ENCODE data around the gene TBCB. TPM values are rescaled to one million over a fixed set of nuclear protein-coding genes. Genes with fewer than 3 reads are reported as not detected.

TBCB gene
- total and polyA plus RNA-seq, 2 donors (not counting 3 experiments of a cell fraction or from before 2014, with no cell fraction given): 178 to 363 TPM

DNA sequence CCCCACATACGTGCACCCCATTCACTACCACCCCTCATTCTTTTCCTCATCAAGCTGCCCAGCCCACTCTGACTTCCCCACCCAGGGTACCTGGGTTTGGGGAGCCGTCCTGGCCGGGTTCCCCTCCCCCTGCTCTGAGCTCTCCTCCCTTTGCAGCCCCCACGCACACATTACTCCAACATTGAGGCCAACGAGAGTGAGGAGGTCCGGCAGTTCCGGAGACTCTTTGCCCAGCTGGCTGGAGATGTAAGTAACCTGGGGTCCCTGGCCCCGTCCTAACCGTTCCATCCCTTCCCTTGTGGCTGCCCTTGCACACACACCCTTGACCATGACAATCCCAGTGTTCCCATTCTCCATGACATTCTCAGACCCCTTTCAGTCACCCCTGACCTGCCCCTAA, 27.2 kb downstream of the TBCB start:
- H3K79me2 ChIP-seq (ENCODE audit: control insufficient read depth, insufficient read depth, low read length): peaks cover 21% of the 10 kb centered on the region
- H3K9me3 ChIP-seq (replicated peaks; ENCODE audit: control insufficient read depth, insufficient read depth, low read length): no peaks in the 10 kb centered on the region
- H2AFZ ChIP-seq (ENCODE audit: low read depth, low read length): no peak overlapping the region
- DNase-seq (ENCODE audit: low read depth, low spot score) (no peak), FAIRE-seq (no peak)
- H3K9me1 ChIP-seq (replicated peaks; ENCODE audit: control insufficient read depth, extremely low read depth, insufficient read depth, low read length): no peaks in the 10 kb centered on the region
- no peak overlapping the region for H3K4me2 ChIP-seq (ENCODE audit: insufficient read depth, low read length)
- CTCF ChIA-PET: no interaction called here
- no peak overlapping the region for H3K4me3 ChIP-seq (replicated peaks in 1 of 3; ENCODE audit: insufficient read depth in 1 of 3, low read depth in 1 of 3, low read length in 3 of 3)
- peaks cover 12% of the 10 kb centered on the region for H3K4me1 ChIP-seq (ENCODE audit: control insufficient read depth, extremely low read depth, insufficient read depth, low read length)
- H3K27ac ChIP-seq (ENCODE audit: insufficient read depth, low read depth, low read length): no peak overlapping the region
- dilution Hi-C loops (cut with MboI; ENCODE audit: extremely low pct_ligation_motif_present, low sequenced_read_pairs): no loop called here
- H3K27me3 ChIP-seq (ENCODE audit: control insufficient read depth in 2 of 2, insufficient read depth in 2 of 2, low read length in 2 of 2): no peaks in the 10 kb centered on the region
- POLR2A ChIA-PET: no interaction called here
- intact Hi-C loops (cut with micrococcal nuclease): no loop called here
- H3K9ac ChIP-seq (replicated peaks; ENCODE audit: extremely low read depth, insufficient read depth, low read length): no peak overlapping the region
- TF ChIP-seq, protein P1, sequence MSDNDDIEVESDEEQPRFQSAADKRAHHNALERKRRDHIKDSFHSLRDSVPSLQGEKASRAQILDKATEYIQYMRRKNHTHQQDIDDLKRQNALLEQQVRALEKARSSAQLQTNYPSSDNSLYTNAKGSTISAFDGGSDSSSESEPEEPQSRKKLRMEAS (IDR thresholded peaks at IDR 0.05; ENCODE audit: insufficient read depth, insufficient read length): no peak
- no peak for TF ChIP-seq GATA2 (IDR thresholded peaks at IDR 0.05; ENCODE audit: insufficient read depth, insufficient read length, low read depth, low read length)
- TF ChIP-seq POLR2AphosphoS5 (IDR thresholded peaks at IDR 0.05; ENCODE audit: insufficient read depth, low read depth, low read length): no peak
- TF ChIP-seq, protein P2, sequence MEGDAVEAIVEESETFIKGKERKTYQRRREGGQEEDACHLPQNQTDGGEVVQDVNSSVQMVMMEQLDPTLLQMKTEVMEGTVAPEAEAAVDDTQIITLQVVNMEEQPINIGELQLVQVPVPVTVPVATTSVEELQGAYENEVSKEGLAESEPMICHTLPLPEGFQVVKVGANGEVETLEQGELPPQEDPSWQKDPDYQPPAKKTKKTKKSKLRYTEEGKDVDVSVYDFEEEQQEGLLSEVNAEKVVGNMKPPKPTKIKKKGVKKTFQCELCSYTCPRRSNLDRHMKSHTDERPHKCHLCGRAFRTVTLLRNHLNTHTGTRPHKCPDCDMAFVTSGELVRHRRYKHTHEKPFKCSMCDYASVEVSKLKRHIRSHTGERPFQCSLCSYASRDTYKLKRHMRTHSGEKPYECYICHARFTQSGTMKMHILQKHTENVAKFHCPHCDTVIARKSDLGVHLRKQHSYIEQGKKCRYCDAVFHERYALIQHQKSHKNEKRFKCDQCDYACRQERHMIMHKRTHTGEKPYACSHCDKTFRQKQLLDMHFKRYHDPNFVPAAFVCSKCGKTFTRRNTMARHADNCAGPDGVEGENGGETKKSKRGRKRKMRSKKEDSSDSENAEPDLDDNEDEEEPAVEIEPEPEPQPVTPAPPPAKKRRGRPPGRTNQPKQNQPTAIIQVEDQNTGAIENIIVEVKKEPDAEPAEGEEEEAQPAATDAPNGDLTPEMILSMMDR (IDR thresholded peaks at IDR 0.05; ENCODE audit: extremely low read depth in 1 of 2, insufficient read depth in 1 of 2, low read depth in 1 of 2, low read length in 2 of 2): no peak
- TF ChIP-seq MYC (IDR thresholded peaks at IDR 0.05; ENCODE audit: low read depth, low read length): no peak
- no peak for TF ChIP-seq FOS (IDR thresholded peaks at IDR 0.05; ENCODE audit: borderline replicate concordance, insufficient read depth, low read length)
- no peak for TF ChIP-seq EZH2 (IDR thresholded peaks at IDR 0.05; ENCODE audit: borderline replicate concordance, low read depth, low read length, severe bottlenecking)
- no peak for TF ChIP-seq JUN (IDR thresholded peaks at IDR 0.05; ENCODE audit: borderline replicate concordance, insufficient read depth, insufficient read length, low read depth)
- H4K20me1 ChIP-seq (replicated peaks; ENCODE audit: control insufficient read depth, extremely low read depth, insufficient read depth, low read length): no peaks in the 10 kb centered on the region
- H3K36me3 ChIP-seq (ENCODE audit: control insufficient read depth in 2 of 2, extremely low read depth in 1 of 2, insufficient read depth in 2 of 2, low read length in 2 of 2): peaks cover 12 to 36% of the 10 kb centered on the region in 2 experiments
- no TSS peak for BruUV-seq (replicated peaks)

Measured in endothelial cell of umbilical vein (primary cell).